NCI-H128 (cell line): Measurements from ENCODE around the gene TRAF3.
"Not testable (repeated sequence)": the region's sequence is repeated elsewhere in the genome, so short reads cannot be mapped to it uniquely, and the experiment has no call there.

Experiments
- DNase-seq: peaks from one replicate; lab custom pipeline; 2025; ENCODE audit not compliant: unreplicated experiment; lab: John Stamatoyannopoulos, UW

Gene TRAF3

GRCh38 chr14:102827716-102828115, 50.5 kb downstream of the TRAF3 start:
- no peak for DNase-seq

GRCh38 chr14:102828151-102828550, 50.9 kb downstream of the TRAF3 start:
- no peak for DNase-seq

- DNase-seq: no peak
Observed at GRCh38 chr14:102829016-102829548, 51.8 kb downstream of the TRAF3 start.

- no peak for DNase-seq
Observed at GRCh38 chr14:102830474-102831045, 53.3 kb downstream of the TRAF3 start.

GRCh38 chr14:102831163-102831804, 54.0 kb downstream of the TRAF3 start:
- DNase-seq: no peak

- no peak for DNase-seq
Observed at GRCh38 chr14:102833341-102833740, 56.1 kb downstream of the TRAF3 start.

- DNase-seq: no peak
Observed at GRCh38 chr14:102833991-102834390, 56.7 kb downstream of the TRAF3 start.

GRCh38 chr14:102835959-102836358, 58.7 kb downstream of the TRAF3 start:
- no peak for DNase-seq

GRCh38 chr14:102837120-102837519, 59.9 kb downstream of the TRAF3 start:
- not testable (repeated sequence) for DNase-seq

GRCh38 chr14:102838501-102838900, 61.3 kb downstream of the TRAF3 start:
- no peak for DNase-seq

GRCh38 chr14:102840115-102840514, 62.9 kb downstream of the TRAF3 start:
- DNase-seq: no peak

- no peak for DNase-seq
Observed at GRCh38 chr14:102840771-102841528, 63.7 kb downstream of the TRAF3 start.

GRCh38 chr14:102848830-102849525, 71.7 kb downstream of the TRAF3 start:
- no peak for DNase-seq

GRCh38 chr14:102849526-102850379, 72.5 kb downstream of the TRAF3 start:
- DNase-seq: no peak

GRCh38 chr14:102853648-102854047, 76.4 kb downstream of the TRAF3 start:
- no peak for DNase-seq

GRCh38 chr14:102854091-102854703, 76.9 kb downstream of the TRAF3 start:
- DNase-seq: no peak

GRCh38 chr14:102856179-102856578, 78.9 kb downstream of the TRAF3 start:
- no peak for DNase-seq

- DNase-seq: no peak
Observed at GRCh38 chr14:102857444-102857843, 80.2 kb downstream of the TRAF3 start.

GRCh38 chr14:102859911-102860310, 82.7 kb downstream of the TRAF3 start:
- DNase-seq: no peak

- no peak for DNase-seq
Observed at GRCh38 chr14:102862154-102862773, 85.0 kb downstream of the TRAF3 start.
